Left hindlimb (tissue), 1 donor: ENCODE data around the gene ANKS1A.

Source experiments
- DNase-seq: peaks from one replicate; pipeline ENCODE4 v3.0.0-alpha.2; 2018

Gene ANKS1A

DNA sequence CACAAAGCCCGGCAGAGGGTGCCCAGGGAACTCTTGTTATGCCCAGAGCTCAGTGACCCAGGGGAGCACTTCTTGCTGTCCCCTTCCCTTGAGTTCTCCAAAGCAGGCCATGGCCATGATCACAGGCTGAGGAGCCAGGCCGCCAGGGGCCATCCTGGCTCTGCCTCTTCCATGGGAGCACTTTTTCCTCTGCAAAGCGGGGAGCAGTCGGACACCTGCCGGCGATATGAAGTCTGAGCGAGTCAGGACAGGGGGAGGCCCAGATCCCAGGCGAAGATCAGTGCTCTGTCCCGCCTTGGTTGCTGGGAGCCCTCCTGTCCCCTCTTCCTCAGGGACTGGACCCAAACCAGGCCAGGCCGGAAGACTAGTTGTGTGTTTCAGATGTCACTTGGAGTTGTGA is 184.2 kb downstream of the ANKS1A start:
- DNase-seq = no peak

GRCh38 chr6:35073766-35074471 is 184.9 kb downstream of the ANKS1A start:
- no peak for DNase-seq

GRCh38 chr6:35076997-35077712 is 188.1 kb downstream of the ANKS1A start:
- no peak for DNase-seq

- no peak for DNase-seq
These were observed 188.7 kb downstream of the ANKS1A start for GRCh38 chr6:35077713-35078105.

DNA sequence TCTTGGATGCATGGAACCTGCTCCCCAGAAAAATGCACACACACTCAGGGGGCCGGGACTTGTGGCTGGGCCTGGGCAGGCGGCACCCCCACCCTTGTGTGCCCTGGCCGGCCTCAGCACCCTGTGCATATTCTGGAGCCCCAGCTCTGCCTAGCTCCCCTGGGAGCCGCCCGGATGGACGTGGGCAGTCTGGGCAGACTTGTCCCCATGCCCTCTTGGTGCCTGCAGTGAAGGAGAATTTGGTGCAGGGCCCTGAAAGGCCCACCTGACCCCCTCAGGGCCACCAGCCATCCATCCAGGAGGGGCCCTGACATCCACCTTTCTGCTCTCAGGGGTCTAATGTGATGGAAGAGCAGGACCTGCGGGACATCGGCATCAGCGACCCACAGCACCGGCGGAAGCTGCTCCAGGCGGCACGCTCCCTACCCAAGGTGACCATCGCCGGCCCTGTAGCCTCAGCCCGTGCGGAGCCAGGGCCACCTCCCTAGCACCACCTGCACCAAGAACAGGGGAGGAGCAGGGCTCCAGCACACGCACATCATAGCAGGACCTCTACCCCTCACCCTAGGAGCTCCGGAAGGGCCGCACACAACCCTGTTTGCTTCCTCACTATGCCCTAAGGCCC is 189.3 kb downstream of the ANKS1A start:
- no peak for DNase-seq

DNA sequence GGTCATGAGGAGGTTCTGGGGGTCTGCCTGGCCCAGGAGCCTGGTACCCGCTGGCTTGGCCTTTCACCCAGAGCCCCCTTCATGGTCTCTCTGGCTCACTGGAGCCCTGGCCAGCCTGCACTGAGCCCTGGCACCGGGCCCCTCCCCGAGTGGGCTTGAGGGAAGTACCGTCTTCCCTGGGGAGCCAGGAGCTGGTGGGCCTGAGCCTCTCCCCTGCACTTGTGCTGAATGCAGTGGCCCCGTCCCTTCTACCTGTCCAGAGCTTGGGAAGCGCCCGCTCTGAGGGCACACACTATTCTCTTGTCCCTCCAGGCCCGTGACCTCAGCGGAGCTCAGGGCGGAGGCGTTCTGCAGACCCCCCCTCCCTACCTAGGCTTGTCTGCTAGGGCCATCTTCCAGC is 189.8 kb downstream of the ANKS1A start:
- DNase-seq = no peak

GRCh38 chr6:35079311-35080000 is 190.4 kb downstream of the ANKS1A start:
- no peak for DNase-seq

GRCh38 chr6:35080016-35080680 is 191.1 kb downstream of the ANKS1A start:
- no peak for DNase-seq

DNA sequence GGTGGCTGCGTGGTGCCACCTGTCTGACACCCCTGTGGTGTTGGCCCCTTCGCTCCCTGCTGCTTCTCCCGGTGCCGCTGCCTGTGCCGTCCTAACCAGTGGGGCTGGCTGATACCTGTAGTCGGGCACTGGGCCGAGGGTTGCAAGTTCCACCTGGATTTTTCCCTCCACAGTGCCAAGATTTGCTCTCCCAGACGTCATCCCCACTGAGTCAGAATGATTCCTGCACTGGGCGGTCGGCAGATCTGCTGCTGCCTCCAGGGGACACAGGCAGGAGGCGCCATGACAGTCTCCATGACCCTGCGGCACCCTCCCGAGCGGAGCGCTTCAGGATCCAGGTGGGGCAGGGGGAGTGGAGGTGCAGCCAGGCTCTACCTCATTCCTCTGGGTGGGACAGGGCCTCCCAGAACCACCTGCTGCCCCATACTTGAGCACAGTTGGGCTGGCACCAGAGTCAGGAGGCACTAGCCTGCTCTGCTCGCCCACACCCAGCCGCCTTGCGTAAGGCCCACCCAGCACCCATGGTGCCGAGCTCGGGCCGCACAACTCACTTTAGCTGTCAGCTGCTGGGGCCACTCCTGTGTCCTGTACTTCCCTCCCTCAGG is 191.9 kb downstream of the ANKS1A start:
- no peak for DNase-seq

DNA sequence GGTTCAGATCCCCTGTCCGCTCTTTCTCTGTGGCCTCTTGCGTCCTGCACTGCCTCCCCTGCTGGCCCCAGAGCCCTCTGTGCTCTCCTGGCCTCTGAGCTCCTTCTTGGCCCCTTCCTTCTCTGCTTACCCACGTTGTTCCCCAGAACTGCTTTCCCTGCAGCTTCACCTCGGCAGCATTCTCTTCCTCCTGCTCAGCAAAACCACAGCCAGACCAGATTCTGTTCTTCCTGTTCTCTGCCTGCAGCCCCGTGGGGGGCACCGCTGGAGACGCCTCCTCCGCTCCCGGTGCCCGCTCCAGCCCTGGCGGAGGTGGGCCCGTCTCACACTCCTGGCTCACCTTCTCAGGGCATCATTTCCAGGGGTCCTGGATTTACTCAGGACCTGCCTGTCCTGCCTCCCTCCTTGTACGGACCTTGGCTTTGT is 192.4 kb downstream of the ANKS1A start:
- DNase-seq = no peak

DNA sequence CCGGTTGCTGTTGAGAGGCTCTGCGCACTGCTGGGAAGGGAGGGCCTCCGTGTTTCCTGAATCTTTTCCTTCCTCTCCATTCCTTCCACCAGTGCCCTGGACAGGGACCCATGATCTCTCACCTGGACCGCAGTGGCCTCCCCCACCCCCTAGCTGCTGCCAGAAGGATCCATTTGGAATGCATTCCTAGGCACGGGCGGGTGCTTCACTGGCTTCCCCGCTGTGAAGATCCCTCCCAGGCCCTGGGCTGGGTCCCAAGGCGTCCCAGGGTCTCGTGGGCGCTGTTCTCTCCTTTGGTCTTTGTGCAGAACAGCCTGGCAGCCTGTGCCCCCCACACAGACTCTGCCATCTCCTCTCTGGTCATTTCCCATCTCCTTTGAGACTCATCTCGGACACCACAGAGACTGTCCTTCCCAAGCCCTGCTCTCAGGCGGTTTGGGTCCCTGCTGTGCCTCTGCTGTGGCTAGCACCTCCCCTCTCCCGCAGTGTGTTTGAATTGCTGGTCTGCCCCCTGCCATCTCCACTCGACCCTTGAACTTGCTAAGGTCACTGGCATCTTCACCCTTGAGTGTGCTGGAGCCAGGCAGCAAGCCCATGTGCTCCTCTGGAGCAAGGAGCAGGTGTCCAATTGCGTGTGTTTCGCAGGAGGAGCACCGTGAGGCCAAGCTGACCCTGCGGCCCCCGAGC is 193.1 kb downstream of the ANKS1A start:
- DNase-seq = no peak

GRCh38 chr6:35082733-35083403 is 193.8 kb downstream of the ANKS1A start:
- no peak for DNase-seq

- DNase-seq = no peak
These were observed 194.5 kb downstream of the ANKS1A start for GRCh38 chr6:35083507-35083906.

DNA sequence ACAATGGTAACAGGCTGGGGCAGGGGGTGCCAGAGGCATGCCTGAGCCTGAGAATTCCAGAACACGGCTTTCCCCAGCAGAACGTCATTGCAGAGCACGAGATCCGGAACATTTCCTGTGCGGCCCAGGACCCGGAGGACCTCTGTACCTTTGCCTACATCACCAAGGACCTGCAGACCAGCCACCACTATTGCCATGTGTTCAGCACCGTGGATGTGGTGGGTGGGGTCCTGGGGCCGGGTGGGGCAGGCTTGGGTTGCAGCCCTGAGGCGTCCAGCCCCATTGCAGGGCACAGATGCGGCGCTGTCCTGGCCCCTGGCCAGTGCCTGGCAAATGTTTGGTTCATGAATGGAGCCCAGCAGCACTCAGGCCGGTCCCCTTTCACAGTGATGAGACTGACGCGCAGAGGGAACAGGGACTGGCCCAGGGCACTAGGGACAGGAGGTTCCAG is 195.0 kb downstream of the ANKS1A start:
- no peak for DNase-seq

- no peak for DNase-seq
These were observed 195.6 kb downstream of the ANKS1A start for GRCh38 chr6:35084511-35085203.

- no peak for DNase-seq
These were observed 196.6 kb downstream of the ANKS1A start for GRCh38 chr6:35085359-35086281.

GRCh38 chr6:35086282-35086632 is 197.2 kb downstream of the ANKS1A start:
- DNase-seq = no peak

GRCh38 chr6:35086636-35087360 is 197.7 kb downstream of the ANKS1A start:
- no peak for DNase-seq
